RCC 7860 (cell line): ENCODE measurements around the gene ROR2.

Experiments used
- DNase-seq: peaks from one replicate; pipeline ENCODE4 v3.0.0-alpha.2; 2015; ENCODE audit warnings: low spot score
- FAIRE-seq: peaks from 2 replicates; lab custom pipeline; 2012; peaks lifted over from hg19 to GRCh38; lab: Jason Lieb, UNC

The ROR2 gene

DNA sequence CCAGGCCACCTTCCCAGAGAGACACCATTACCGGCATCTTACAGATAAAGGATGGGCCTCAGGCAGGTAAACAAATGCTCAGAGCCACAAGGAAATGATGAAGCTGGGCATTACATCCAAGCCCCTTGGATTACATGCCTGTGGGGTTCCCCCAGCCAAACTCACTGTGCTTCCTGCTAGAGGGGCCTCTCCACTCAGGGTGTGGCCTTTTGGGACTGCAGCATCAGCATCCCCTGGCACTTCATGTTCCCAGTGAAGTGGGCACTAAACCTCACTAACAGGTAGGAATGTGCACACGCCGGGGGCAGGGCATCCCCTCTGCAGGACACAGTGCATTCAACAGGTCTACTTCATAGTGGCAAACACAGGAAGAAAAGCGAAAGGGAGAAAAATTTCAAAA, 125.9 kb downstream of the ROR2 start:
- FAIRE-seq (no peak), DNase-seq (no peak)

DNA sequence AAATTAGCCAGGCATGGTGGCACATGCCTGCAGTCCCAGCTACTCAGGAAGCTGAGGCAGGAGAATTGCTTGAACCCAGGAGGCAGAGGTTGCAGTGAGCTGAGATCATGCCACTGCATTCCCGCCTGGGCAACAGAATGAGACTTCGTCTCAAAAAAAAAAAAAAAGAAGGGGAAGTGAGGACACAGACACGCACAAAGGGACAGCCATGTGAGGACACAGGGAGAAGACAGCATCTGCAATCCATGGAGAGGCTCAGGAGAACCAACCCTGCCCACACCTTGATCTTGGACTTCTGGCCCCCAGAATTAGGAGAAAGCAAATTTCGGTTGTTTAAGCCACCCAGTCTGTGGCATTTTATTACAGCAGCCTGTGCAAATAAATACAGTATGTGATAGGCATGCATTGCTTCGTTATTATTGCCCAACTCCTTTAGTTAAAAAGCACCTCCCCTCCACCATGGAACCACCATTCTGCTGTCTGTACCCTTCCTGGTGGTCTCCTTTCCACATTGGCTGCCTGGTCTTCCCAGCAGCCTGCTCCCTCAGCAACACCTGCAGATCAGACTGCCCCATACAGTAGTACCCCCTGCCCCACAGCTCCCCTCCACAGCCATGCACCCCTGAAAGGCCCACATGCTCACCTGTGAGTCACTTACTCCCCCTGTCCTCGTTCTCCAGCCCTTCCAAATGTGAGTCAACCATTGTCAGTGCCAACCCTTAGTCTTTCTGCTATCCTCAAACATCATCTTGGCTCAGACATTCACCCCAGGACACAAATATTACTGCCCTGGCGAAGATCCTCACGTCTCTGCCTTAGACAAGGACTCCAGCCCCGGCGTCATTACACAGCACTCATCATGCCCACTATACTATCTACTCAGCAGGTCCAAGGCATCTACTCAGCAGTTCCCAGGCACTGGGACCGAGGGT, 128.8 kb downstream of the ROR2 start:
- FAIRE-seq (no peak), DNase-seq (no peak)

DNA sequence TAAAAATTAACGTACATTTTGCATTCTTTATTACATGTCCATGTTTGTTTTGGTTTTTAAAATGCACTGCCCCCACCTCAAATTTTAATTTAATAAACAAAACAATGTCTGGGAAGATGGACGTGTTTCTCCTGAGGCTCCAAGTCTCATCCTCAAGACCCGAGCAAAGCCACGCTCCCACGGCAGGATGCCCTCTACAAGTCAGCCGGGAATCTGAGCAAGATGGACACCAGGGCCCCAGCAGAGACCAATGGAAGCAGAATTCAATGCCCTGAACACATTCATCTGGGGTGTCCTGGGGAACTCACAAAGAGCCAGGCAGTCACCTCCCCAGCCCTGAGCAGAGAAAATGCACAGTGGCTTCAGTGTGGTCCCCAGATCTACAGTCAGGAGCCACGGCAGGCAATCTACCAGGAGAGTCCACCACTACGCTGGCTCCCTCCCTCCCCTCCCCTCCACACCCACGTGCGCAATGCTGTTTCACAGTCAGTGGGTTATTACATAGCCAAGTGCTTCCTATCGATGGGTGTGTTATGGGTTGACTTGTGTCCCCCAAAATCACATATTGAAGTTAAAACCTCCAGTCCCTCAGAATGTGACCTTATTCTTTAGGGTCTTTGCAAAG, 129.8 kb downstream of the ROR2 start:
- DNase-seq (no peak), FAIRE-seq (no peak)

DNA sequence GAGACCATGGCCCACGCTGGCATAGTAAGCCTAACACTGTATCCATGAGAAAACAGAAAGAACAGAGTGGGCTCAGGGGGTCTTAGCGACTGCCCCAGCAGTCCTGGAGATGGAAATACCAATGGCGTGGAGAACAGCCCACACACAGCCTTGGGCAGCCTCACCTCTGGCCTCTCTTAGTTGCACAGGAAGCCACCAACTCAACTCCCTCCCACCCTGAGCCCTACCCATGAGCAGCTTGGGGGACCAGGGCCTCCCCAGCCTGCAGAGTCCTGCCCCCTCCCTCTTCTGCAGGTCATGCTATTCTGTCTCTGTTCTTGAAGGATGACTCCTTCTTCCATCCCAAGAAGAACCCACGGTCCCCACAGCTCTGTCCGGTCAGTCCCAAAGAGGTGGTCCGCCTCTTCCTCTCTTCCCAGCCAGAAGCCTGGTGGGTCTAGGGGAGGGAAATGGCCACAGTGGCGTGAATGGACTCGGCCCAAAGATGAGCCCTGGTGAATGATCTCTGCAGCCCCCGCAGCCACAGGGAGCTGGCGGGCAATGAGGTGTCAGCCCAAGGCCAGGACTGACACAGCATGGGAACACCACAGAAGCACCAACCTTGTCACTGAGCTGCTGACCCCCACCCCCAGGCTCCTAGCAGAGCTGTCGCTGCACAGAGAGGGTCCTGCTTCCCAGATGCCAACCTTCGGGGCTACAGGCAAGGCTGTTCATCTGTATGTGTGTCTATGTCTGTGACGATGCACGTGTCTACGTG, 131.2 kb downstream of the ROR2 start:
- FAIRE-seq = no peak
- DNase-seq = no peak

DNA sequence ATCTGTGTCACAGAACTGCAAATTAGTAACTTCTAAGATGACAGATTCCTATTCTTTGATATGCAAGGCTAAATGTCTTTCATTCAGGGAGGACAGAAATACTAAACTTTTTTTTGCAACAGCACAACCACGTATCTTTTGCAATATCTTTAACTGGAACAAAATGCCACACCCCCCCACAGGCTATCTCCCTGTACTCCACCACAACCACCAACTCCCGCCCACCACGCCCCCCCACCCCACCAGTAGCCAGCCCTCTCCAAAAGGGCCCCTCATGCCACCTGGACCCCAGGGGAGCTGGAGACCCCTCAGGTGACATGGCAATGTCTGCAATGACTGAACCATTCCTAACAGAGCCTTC, 131.8 kb downstream of the ROR2 start:
- FAIRE-seq (no peak), DNase-seq (no peak)

DNA sequence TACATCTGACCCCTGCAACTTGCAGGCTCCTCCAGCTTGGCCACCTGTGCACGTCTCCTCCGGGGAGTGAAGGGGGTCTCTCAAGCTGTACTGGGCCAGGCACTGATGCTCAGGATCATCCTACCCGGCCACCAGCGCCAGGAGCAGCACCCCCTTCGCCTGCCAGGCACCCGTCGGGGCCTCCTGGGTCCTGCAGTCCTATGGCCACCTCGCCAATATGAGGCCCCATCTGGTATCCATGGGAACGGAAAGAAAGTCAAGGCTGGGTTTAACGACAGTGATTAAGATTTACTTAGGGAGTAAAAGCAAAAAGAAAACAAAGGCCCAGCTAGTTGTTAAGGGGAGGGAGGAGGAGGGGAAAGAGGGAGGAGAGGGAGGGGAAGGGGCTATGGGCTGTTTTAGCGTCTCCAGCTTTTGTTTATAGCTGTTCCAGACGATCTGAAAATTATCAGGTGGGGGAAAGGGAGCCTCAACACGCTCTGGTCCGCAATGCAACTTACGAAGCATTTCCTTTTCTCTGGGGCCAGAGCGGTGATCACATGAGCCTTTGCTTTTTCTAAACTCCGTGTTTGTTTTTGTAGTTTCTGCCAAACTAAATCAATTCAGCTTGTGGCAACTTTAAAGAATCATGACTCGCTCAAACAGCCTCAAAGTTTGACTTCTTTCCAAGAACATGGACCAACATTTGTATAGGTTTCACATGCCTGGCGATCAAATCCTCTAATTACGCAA, 132.4 kb downstream of the ROR2 start:
- DNase-seq (no peak), FAIRE-seq (no peak)

DNA sequence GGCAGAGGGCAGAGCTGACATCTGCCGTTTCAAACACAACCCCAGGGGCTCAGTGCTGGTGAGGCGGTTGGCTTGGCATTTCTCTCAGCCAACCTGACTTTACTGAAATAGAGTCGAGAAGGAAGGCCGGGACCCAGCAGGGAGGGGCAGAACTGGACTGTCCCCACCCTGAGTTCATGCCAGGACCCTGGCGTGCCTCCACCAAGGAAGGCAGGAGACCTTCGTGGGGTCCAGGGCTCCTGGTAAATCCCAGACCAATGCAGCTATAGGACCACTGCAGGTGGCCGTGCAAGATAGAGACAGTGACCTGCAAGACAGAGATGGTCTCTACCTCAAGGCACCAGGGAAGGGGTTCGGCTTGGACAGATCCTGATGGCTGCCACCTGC, 132.9 kb downstream of the ROR2 start:
- DNase-seq (no peak), FAIRE-seq (no peak)

DNA sequence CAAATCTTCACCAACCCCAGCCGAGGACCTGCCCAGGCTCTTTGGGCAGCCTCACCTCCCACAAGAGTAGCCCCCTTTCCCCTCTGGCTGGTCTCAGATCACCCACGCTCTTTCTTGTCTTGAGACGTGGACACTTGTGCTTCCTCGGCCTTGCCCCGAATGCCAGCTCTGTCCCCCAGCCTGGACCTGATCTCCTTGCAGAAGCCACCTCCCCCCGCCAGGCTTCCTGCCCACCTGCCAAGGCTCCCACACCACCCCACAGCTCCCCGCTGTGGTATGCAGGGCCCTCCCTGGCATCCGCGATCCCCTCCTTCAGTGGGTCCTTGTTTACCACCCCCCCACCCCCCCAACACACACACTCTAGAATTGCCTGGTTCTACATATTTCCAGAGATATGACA, 133.7 kb downstream of the ROR2 start:
- FAIRE-seq (no peak), DNase-seq (no peak)

DNA sequence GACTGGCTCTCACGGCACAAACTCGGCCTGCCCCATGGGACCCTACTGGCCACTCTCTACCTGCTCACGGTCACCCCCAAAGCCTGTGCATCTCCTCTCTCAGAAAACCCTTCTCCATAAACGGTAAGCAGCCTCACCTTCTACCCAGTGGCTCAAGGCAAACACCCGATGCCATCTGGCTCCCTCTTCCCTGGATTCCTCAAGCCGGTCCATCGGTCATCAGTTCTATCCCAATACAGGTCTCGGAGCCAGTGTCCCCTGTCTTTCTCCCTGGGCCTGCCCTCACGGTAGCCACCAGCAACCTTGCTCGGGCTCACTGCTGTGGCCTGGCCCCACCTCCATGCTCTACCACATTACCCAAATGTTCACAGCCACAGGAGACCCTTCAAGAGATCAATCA, 134.1 kb downstream of the ROR2 start:
- no peak for FAIRE-seq
- no peak for DNase-seq

DNA sequence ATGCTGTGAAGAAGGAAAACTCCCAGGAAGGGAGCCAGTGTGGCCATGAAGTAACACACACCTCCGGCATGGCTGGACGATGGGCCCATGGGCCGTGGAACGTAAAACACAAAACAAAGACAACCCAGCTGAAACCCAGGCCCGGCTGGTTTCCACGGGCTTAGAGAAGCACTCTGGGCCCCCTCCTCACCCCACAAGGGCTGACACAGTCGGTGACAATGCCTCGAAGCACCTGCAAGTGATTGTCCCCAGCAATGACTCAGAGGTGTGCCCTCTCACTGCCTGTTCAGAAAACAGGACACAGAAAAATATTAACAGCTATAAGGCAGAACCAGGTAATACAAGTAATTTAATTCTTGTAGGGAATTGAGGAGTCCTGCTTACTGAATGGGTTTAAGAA, 135.3 kb downstream of the ROR2 start:
- FAIRE-seq (no peak), DNase-seq (no peak)

DNA sequence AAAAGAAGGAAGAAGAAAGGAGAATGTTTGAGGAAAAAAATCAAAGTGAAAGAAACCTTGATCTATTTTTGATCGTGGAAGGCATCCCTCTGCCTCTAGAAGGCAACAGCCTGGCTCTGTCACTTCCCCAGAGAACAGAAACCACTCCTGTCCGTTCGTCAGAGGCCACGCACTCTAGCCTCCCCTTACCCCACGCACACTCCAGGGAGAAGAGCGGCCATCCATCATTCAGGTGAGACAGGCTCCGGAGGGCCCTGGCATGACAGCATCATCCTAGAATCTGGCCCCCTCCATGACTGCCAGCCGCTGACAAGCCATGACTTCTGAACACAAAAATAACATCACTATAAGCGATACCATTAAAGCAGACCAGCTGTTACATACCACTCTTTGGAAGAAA, 135.8 kb downstream of the ROR2 start:
- FAIRE-seq = no peak

DNA sequence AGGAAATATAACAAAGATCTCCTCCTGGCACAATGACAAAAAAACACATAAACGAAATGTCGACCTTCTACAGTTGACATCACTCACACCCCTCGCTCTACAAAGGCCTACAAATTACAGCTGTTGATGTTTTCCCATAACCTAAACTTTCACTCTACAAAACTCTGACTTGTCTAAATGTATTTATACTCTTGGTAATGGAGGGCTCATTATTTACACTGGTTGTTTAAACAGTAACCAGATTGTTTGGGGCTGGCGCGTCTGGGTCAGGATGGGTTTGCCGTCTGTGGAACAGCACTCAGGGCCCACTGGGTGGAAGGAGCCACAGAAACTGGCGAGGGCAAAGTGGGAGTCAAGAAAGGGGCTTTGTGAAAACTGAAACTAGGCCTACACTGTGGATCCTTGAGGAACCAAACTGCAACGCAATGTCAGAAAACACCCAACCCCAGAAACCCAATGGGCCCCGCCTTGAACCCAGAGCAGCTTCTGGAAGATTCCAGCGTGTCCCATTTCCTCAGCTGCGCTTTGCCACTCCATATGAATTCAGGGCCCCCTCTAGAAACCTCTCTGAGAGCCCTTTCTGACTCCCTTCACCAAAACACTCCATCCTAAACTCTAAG, 136.7 kb downstream of the ROR2 start:
- FAIRE-seq (no peak), DNase-seq (no peak)

More for the DNA sequence above, 135.8 kb downstream of the ROR2 start:
- DNase-seq = no peak

DNA sequence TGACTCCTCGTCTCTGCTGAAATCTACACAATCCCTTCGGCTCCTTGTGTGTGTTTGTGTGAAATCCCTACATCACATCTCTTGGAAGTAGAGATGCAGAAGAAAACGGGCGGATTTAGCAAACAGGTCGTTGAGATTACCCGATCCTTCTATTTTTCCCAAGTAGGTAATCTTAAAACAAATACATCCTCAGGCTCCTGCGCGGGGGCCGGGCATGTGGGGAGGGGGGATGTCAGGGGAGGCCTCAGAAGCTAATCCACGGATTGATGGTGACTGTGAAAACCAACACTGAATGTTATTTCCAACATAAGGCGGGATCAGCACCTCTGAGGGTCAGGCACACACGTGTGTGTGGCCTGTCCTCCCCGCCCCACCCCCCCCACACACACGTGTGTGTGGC, 137.8 kb downstream of the ROR2 start:
- FAIRE-seq = no peak
- DNase-seq = no peak

DNA sequence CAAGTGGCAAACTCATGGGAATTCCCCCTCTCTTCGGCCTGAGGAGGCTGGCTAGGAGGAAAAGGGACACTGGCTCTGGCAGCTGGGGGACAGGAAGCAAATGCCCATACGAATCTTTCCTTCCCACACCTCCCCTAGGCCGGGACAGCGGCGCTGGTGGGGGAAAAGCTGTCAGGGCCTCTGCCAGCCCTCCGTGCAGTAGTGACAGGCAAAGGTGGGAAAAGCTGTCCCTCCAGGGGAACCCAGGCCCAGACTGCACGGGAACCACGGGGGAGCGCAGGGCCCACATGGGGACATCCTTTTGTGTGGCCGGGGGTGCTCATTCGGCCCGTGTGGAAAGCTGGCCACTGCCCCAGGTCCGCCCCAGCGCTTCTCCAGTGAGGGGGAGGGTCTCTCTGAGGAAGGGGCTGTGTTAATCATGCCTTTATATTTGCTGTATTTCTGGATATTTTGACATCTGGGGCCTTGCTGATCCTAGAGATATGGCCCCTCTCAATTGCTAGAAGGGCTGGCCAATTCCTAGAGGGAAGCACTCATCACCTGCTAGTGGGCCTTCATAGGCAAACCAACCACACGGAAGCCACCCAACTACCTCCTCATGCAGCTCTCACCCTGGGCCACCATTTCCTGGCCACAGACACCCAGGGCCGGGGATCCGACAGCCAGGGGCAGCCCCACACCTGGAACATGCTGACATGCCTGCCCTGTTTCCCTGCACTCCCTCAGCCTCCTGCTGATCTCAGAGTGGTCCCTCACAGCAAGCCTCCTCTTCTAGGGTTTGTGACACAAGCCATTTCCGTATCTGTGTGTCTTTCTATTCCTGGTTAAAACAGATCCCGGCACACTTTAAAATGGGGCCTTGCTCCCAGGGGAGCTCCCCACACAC, 138.8 kb downstream of the ROR2 start:
- FAIRE-seq (no peak), DNase-seq (no peak)

DNA sequence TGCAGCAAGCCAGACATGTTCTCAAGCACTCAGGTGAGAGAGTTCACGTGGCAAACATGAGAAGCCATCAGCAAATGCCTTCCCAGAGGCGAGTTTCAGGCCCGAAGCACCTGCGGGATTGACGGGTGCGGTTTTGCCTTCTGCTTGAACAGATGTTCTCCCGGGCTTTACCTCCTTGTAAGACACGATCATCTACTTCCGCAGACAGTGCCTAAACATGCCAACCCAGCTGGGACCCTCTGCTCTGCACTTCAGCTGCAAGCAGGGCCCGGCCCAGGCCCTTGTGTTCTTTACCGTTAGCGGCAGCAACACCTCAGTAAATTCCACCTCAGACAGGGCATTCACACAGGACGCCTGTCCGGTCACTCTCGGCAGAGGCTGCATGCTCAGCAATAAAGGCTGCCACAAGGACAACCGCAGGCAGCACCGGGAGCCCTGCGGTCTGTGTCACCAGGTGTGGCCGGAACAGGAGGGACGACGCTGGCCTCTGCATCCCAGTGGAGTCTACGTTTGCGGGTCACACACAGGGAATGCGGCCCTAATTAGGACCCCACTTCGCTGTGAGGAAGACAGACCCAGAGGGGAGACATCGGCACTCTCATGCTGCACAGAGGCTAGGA, 139.6 kb downstream of the ROR2 start:
- DNase-seq (no peak), FAIRE-seq (no peak)

DNA sequence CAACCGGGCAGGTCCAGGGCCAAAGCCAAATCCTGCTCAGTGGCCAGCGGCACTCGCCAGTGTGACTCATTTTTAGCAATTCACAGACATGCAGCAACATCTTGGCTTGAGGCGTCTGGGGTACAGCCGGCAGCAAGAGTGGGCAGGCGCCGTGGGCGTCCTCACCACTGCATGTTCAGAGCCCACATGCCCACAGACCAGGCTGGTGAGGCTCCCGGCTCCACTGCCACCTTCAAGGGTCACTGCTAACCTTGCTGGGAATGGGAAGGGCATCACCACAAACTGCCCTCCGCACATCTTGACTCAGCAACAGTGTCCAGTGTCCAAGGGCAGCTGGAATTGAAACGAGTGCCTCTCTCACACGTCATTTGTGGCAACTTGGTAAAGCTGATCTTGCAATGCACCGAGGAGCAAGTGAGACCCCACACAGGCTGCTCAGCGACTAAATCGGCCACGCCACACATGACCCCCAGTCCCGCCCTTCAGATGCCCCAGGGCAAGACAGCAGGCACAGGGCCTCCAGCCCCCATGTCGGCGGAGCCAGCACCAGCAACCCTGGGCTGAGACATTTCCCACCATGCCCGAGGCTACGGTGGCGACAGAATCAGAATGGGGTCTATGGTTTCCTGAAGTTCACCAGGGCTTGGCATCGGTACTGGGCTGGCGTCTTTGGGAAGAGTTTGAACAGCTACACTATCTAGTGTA, 140.3 kb downstream of the ROR2 start:
- peak; percentile 15 for DNase-seq
- FAIRE-seq = peak; percentile 52

DNA sequence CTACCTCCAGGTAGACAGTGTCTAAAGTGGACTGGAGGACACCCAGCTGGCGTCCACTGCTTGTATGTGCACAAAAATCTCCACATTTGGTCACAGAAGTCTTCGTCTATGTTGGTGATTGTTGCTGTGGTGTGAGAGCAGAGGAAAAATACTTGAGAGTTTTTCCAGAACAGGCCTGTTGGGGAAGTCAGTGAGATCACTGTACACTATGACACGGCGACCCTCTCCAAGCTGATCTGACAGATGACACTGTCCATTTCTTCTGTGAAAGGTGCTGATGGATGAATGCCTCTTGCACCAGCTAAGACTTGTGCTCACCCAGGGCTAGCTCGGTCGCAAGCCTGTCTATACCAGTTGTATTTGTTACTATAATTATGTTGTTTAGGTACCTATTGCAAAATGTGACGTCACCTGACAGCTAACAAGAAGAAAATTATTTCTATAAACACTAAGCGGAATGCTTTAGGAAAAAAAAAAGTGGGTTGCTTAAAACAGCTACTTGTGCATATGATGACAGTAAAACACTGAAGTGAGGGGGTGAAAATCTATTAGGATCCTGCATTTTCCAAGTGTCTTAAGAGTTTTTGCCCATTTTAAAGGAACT, 142.3 kb downstream of the ROR2 start:
- DNase-seq (no peak), FAIRE-seq (no peak)

DNA sequence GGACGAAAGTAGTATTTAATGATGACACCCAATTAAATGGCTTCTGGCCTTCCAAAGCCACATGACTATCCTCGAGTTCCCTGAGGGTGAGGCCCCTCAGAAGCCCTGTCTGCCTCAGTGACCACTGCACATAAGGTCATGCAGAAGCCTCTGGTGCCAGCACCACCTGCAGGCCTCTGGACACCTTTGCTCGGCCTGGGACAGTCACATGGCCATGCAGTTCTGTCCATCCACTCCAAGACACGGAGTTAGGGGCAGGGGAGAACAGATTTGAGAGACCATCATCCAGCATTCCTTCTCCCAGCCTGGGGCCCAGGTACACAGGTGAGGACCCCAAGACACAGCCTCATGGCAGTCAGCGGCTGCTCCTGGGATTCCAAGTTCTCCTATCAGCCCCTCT, 145.0 kb downstream of the ROR2 start:
- FAIRE-seq (no peak), DNase-seq (no peak)
